Fibroblast of villous mesenchyme (primary cell): Measurements from ENCODE around the gene RIT1. TPM values are rescaled to one million over a fixed set of nuclear protein-coding genes. Genes with fewer than 3 reads are reported as not detected.
A peak's percentile ranks its signal among the peaks of the same experiment; 100 is the strongest.

ENCODE experiments used
- DNase-seq: peaks from one replicate; pipeline ENCODE4 v3.0.0-alpha.2; 2010; ENCODE audit warnings: low read depth
- H3K4me3 ChIP-seq: 2 replicates; pipeline ENCODE4 v1.5.1; 2011; ENCODE audit warnings: low read depth, mild to moderate bottlenecking, low read length
- CTCF ChIP-seq: IDR thresholded peaks from 2 replicates; pipeline ENCODE4 v1.5.1; 2012; ENCODE audit warnings: low read depth, mild to moderate bottlenecking, low read length; ENCODE audit not compliant: insufficient read depth
- small RNA-seq: library from RNA; depleted of rRNA; stranded (forward); fragments of <200 nt; gene quantifications from one replicate; pipeline ENCODE3, GENCODE V24; 2012
- total RNA-seq: library from RNA; depleted of rRNA; stranded (reverse); fragments of >200 nt; gene quantifications from 2 replicates; pipeline ENCODE4 v1.2.3, GENCODE V29; 2012

Gene RIT1
- total RNA-seq, 1 donor, result 54.8 TPM

GRCh38 chr1:155850345-155850744, 60.8 kb downstream of the RIT1 start:
- H3K4me3 ChIP-seq, result no peak overlapping the region
- no peak for DNase-seq
- TF ChIP-seq CTCF, result no peak

- H3K4me3 ChIP-seq, result no peak overlapping the region
- DNase-seq, result no peak
- TF ChIP-seq CTCF, result no peak
Measured at GRCh38 chr1:155847823-155848529, 63.2 kb downstream of the RIT1 start.

Small RNAs within 50 kb of the gene (small RNA-seq; reads per million reads assigned to genes)
- gene MIR6738, result 0.38 reads per million
- gene RF00015, result not detected
- not detected for gene SCARNA4
- gene SNORA80E, result 136 reads per million, percentile 97 among the genes with 10 or more reads in this experiment

Other genes with a start within 250 kb of the RIT1 start
- 54.1 and 55.7 TPM in 2 replicates for gene YY1AP1, start 222.6 kb downstream of the RIT1 start, total RNA-seq
- gene DAP3, start 222.3 kb downstream of the RIT1 start, total RNA-seq, result 75.7 and 87.2 TPM in 2 replicates
- 35.8 and 42.7 TPM in 2 replicates for gene GON4L, start 54.1 kb downstream of the RIT1 start, total RNA-seq
- gene SYT11, start 51.8 kb downstream of the RIT1 start, total RNA-seq, result 27.4 and 47.5 TPM in 2 replicates
- gene KHDC4, start 23.1 kb upstream of the RIT1 start, total RNA-seq, result 23.8 and 42.7 TPM in 2 replicates
- gene RXFP4, start 30.3 kb upstream of the RIT1 start, total RNA-seq, result not detected in 2 replicates
- 137 and 146 TPM in 2 replicates for gene ARHGEF2, start 67.2 kb upstream of the RIT1 start, total RNA-seq
- 381 and 386 TPM in 2 replicates for gene SSR2, start 109.6 kb upstream of the RIT1 start, total RNA-seq
- gene UBQLN4, start 142.4 kb upstream of the RIT1 start, total RNA-seq, result 13.5 and 20.3 TPM in 2 replicates
- 38.3 and 40.6 TPM in 2 replicates for gene LAMTOR2, start 143.4 kb upstream of the RIT1 start, total RNA-seq
- not detected in 2 replicates for gene RAB25, start 149.8 kb upstream of the RIT1 start, total RNA-seq
- 1.7 and 1.9 TPM in 2 replicates for gene MEX3A, start 171.1 kb upstream of the RIT1 start, total RNA-seq
- 694 and 1,059 TPM in 2 replicates for gene LMNA, start 203.4 kb upstream of the RIT1 start, total RNA-seq
- gene SEMA4A, start 242.2 kb upstream of the RIT1 start, total RNA-seq, result 0.43 and 0.64 TPM in 2 replicates